Epithelial cell of prostate (primary cell): ENCODE results near the gene FIBCD1.

Experiments
- DNase-seq: peaks from one replicate; pipeline ENCODE4 v3.0.0-alpha.2; 2011; ENCODE audit warnings: low read depth, low spot score
- H3K27ac ChIP-seq: fragments of 450-650 bp; 2 replicates; pipeline ENCODE4 v1.5.1; 2017; ENCODE audit warnings: mild to moderate bottlenecking

FIBCD1 gene

GRCh38 chr9:130900701-130901497, 38.1 kb downstream of the FIBCD1 start:
- DNase-seq = no peak
- no peak overlapping the region for H3K27ac ChIP-seq

- H3K27ac ChIP-seq = no peak overlapping the region
- DNase-seq = no peak
Measured at GRCh38 chr9:130899051-130899748, 39.8 kb downstream of the FIBCD1 start.

- no peak overlapping the region for H3K27ac ChIP-seq
- DNase-seq = no peak
Measured at GRCh38 chr9:130898552-130898852, 40.5 kb downstream of the FIBCD1 start.

- no peak for DNase-seq
- H3K27ac ChIP-seq = no peak overlapping the region
Measured at GRCh38 chr9:130897848-130898551, 41.0 kb downstream of the FIBCD1 start.

- DNase-seq = no peak
- H3K27ac ChIP-seq = no peak overlapping the region
Measured at GRCh38 chr9:130897105-130897751, 41.8 kb downstream of the FIBCD1 start.

GRCh38 chr9:130896233-130897014, 42.6 kb downstream of the FIBCD1 start, which contains the start of gene QRFP:
Gene QRFP, minus strand, starts transcription at chr9:130896812. Its CDS starts 2,974 bp downstream, at chr9:130893838.
- no peak within 1 kb of the TSS for H3K27ac ChIP-seq
- no peak for DNase-seq

GRCh38 chr9:130895481-130896232, 43.4 kb downstream of the FIBCD1 start:
- no peak for DNase-seq
- no peak overlapping the region for H3K27ac ChIP-seq

- no peak for DNase-seq
- H3K27ac ChIP-seq = no peak overlapping the region
Measured at GRCh38 chr9:130895038-130895437, 44.0 kb downstream of the FIBCD1 start.

GRCh38 chr9:130894546-130894945, 44.5 kb downstream of the FIBCD1 start:
- no peak for DNase-seq
- no peak overlapping the region for H3K27ac ChIP-seq

- no peak for DNase-seq
- H3K27ac ChIP-seq = no peak overlapping the region
Measured at GRCh38 chr9:130893341-130894101, 45.5 kb downstream of the FIBCD1 start.

- no peak for DNase-seq
- H3K27ac ChIP-seq = no peak overlapping the region
Measured at GRCh38 chr9:130892477-130893304, 46.4 kb downstream of the FIBCD1 start.

GRCh38 chr9:130891688-130892476, 47.2 kb downstream of the FIBCD1 start:
- DNase-seq = no peak
- no peak overlapping the region for H3K27ac ChIP-seq

GRCh38 chr9:130890870-130891687, 48.0 kb downstream of the FIBCD1 start:
- no peak overlapping the region for H3K27ac ChIP-seq
- DNase-seq = no peak

- no peak for DNase-seq
- H3K27ac ChIP-seq = no peak overlapping the region
Measured at GRCh38 chr9:130890124-130890523, 48.9 kb downstream of the FIBCD1 start.

GRCh38 chr9:130888146-130888885, 50.7 kb downstream of the FIBCD1 start:
- H3K27ac ChIP-seq = no peak overlapping the region
- DNase-seq = no peak
